NCI-H774 (cell line): ENCODE measurements around the gene OAT.
"Not testable (repeated sequence)": the region's sequence is repeated elsewhere in the genome, so short reads cannot be mapped to it uniquely, and the experiment has no call there.

Source experiments
- DNase-seq: peaks from one replicate; lab custom pipeline; 2025; lab: John Stamatoyannopoulos, UW

Gene OAT

DNA sequence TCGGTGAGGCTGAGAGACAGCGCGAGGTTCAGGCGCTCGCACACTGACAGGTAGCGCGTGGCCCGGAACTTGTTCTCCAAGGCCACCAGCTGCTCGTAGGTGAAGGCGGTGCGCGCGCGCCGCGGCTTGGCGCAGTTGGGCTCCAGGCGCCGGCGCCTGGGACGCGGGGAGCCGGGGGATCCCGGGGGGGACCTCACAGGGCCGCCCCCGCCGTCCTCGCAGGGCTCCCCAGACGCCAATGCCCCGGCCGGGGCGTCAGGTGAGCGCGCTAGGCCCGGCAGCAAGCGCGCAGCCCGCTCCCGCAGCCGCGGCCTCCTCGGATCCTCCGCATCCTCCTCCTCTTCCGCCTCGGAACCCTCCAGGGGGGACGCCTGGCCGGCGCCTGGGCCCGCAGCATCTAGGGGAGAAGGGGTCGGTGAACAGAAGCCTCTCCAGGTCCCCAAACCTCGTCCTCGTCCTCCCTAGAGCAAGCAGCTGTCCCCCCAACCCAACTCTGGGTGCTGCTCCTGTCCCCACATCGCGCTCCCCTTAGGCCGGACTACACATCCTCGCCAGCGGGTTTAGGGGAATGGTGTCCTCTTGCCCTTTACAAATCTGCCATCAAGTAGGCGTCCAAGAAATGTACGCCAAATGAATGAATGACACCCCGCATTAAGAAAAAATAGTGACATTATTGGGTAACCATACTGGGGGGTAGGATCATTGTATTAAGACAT is 29.2 kb upstream of the OAT start:
- no peak for DNase-seq

DNA sequence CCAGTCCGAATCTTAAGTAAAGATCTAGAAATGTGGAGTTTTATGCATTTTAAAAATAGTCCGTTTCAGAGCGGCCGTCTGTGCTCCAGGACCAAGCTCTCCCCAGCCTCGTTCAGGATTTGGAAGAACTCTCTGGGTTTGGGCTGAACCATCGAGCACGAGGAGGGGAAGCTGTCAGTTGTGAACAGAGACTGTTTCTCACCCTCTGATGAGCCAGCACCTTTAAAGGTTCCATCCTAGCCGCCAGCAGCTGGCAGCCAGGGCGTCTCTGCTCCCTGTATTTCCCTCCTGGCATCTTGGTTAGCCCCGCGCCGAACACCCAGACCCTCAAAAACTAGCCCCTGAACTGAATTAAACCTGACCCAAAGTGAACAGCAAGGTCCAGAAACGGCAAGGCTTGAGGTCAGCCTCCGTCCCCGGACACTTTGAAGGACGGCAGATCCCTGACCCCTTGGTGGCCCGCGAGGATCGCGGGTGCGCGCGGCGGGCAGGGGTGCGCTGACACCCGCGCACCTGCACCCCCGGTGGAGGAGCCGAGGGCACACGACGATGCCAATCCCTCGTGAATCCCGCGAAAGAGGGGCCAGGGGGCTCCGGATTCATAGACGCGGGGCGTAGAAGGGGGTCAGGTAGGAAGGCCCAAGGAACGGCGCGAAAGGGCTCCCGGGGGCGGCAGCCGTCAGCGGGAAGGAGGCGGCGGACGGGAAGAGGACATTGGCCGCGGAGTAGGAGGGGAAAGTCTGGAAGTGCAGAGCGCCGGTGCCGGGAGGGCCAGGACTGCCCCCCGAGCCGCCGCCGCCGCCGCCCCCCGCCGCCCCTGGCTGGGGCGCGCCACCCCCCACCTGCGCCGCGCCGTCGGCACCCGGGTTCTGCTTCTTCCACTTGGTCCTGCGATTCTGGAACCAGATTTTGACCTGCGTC is 28.4 kb upstream of the OAT start:
- no peak for DNase-seq

DNA sequence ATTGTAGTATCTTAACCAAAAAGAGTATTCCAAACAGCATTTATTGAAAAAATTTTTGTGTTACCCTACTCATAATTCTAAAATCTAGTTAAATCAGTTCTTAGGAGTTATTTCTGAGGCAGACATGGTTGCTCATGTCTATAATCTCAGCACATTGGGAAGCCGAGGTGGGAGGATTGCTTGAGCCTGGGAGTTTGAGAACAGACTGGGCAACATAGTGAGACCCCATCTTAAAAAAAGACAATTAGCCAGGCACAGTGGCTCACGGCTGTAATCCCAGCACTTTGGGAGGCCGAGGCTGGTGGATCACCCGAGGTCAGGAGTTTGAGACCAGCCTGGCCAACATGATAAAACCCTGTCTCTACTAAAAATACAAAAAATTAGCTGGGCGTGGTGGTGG is 23.0 kb upstream of the OAT start:
- DNase-seq: not testable (repeated sequence)

DNA sequence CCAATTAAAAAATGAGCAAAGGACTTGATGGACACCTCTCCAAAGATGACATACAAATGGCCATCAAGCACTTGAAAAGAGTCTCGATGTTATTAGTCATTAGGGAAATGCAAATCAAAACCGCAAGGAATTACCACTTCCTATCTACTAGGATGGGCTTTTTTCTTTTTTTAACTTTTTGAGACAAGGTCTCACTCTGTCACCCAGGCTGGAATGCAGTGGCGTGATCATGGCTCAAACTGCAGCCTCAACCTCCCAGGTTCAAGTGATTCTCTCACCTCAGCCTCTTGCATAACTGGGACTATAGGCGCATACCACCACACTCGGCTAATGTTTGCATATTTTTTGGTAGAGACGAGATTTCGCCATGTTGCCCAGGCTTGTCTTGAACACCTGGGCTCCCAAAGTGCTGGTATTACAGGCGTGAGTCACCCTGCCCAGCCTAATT is 17.5 kb upstream of the OAT start:
- DNase-seq: no peak

DNA sequence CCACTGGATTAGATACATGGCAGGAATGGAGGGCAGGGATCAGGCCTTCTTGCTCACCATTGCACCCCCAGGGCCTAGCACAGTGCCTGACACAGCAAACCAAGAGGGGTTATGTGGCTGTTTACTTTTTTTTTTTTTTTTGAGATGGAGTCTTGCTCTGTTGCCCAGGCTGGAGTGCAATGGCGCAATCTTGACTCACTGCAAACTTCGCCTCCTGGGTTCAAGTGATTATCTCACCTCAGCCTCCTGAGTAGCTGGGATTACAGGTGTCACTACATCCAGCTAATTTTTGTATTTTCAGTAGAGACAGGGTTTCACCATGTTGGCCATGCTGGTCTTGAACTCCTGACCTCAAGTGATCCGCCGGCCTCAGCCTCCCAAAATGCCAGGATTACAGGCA is 17.0 kb upstream of the OAT start:
- not testable (repeated sequence) for DNase-seq

DNA sequence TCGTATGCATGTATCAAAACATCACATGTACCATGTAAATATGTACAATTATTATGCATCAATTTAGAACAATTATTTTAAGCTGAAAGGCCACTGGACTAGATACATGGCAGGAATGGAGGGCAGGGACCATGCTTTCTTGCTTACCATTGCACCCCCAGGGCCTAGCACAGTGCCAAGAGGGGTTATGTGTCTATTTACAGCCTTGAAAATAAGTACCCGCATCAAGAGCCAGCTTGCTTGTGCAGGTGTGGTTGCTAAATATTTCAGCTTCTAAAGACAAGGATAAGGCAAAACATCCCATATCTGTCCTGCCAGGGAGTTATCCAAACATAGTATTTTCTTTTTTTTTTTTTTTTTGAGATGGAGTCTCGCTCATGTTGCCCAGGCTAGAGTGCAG is 14.7 kb upstream of the OAT start:
- no peak for DNase-seq

DNA sequence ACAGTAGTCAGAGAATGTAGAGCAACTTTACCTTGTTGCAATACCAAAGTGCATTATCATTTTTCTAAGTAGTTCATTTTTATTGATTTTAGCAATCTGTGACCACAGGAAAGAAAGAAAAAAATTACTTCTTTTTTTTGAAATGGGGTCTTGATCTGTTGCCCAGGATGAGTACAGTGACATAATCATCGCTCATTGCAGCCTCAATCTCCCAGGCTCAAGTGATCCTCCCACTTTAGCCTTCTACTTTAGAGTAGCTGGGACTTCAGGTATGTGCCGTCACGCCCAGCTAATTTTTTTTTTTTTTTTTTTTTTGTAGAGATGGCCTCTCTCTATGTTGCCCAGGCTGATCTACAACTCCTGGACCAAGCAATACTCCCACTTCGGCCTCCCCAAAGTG is 11.4 kb upstream of the OAT start:
- DNase-seq: no peak

DNA sequence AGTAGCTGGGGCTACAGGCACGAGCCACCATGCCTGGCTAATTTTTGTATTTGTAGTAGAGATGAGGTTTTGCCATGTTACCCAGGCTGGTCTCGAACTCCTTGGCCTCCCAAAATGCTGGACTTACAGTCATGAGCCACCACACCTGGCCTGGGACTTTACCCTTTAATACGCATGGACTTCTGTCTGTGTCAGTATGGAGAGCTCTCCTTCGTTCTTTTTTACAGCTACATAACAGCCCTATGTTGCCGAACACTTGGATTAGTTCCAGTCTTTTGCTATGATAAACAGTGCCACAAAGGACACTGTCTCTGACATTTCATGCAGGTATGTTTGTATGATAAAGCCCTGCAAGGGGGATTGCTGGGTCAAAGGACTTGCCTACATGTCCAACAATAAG is 10.9 kb upstream of the OAT start:
- DNase-seq: no peak

DNA sequence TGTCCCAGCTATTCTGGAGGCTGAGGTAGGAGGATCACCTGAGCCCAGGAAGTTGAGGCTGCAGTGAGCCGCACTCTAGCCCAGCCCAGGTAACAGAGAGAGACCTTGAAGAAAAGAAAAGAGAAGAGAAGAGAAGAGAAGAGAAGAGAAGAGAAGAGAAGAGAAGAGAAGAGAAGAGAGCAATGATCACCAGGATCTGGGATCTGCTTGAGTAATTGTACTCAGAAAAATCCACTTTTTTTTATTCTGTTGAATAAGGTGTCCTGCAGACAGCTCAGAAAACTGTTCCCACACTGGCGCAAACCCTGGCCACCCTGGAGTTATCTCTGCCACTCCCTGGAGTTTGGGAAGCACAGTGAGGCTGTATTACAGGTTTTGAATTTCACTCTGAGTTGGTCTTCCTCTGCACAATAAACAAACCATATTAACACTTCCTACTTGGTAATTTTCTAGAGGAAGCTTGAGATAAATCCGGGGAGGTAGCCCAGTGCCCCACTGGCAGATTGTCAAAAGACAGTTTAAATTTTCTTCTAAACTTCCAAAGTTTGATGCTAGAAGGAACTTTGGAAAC is 9.6 kb upstream of the OAT start:
- DNase-seq: no peak

DNA sequence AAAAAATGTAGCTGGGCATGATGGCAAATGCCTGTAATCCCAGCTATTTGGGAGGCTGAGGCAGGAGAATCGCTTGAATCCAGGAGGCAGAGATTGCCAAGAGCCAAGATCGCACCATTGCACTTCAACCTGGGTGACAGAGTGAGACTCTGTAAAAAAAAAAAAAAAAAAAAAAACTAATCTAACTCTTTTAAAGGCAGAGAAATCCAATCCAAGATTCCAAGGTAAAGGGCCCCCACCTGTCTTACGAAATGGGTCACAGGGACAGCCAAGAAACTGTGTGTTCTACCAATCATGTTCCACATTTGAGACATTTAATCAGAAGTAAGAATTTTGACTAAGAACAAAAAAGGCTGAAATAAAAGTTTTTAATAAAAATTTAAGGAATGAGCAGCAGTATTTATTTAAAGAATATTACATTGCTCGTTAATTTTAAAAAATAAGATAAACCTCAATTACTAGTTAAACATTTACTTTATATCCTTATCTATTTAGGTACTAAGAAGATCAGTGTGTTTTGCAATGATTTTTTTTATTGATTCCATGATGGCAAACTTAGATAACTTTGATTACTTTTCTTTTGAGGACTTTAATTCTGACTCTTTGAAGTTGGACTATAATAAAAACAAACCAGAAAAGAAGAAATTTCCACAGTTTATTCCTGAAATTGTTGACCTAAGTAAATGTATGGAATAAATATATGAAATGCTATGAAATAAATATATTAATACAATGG is 6.7 kb upstream of the OAT start:
- DNase-seq: no peak

DNA sequence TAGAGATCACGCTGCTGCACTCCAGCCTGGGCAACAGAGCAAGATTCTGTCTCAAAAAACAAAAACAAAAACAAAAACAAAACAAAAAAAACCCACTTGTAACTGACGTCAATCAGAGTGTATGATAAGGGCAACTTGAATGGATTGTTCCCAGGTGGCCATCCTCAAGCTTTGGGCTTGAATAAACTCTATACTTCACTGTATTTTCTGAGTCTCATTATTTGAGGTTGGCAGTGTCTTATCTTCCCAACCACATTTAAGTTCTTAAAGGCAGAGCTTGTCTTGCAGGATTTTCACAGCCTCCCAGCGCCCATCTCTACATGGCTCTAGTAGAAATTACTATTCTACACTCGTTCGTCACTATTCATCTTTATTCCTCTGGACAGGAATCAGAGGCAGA is 5.1 kb upstream of the OAT start:
- no peak for DNase-seq

DNA sequence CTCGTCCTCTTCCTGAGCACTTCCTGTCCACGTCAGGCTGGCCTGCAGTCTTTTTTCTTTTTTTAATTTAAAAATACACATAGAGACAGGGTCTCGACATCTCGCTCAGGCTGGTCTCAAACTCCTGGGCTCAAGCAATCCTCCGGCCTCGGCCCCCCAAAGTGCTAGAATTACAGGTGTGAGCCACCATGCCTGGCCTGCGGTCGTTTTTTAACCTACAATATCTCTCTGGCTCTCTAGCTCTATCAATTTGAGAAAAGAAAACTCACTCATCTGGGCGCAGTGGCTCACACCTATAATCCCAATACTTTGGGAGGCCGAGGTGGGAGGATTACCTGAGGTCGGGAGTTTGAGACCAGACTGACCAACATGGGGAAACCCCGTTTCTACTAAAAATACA is 4.0 kb upstream of the OAT start:
- no peak for DNase-seq

DNA sequence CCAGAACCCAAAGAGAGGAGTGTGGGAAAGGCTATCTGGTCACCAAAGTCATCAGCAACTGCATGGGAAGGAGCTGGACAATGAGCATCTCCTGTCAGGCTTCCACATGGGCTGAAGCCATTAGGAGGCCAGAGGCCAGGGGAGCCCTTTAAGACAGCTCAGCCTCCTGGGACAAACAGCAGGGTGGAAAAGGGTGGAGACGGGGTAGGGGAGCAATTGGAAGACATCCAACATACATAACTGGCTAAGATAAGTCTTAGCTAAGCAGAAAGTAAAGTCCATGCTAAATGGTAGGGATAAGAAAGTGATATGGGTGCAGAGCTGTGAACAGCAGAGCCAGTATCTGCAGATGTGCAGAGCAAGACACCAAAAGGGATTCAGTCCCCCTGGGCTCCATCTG is 1.5 kb upstream of the OAT start:
- no peak for DNase-seq

DNA sequence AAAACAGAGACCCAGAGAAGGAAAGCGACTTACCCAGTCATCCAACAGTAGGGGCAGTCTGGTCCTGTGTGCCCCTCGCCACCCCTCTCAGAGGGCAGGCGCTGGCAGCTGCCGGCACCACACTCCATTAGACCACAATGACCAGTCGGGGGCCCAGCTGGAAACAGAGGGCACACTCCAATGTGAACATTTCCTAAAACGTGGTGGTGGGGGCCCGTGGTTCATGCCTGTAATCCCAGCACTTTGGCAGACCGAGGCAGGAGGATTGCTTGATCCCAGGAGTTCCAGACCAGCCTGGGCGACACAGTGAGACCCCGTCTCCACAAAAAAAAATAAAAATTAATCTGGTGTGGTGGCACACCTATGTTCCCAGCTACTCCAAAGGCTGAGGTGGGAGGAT is 912 bp upstream of the OAT start:
- DNase-seq: no peak

DNA sequence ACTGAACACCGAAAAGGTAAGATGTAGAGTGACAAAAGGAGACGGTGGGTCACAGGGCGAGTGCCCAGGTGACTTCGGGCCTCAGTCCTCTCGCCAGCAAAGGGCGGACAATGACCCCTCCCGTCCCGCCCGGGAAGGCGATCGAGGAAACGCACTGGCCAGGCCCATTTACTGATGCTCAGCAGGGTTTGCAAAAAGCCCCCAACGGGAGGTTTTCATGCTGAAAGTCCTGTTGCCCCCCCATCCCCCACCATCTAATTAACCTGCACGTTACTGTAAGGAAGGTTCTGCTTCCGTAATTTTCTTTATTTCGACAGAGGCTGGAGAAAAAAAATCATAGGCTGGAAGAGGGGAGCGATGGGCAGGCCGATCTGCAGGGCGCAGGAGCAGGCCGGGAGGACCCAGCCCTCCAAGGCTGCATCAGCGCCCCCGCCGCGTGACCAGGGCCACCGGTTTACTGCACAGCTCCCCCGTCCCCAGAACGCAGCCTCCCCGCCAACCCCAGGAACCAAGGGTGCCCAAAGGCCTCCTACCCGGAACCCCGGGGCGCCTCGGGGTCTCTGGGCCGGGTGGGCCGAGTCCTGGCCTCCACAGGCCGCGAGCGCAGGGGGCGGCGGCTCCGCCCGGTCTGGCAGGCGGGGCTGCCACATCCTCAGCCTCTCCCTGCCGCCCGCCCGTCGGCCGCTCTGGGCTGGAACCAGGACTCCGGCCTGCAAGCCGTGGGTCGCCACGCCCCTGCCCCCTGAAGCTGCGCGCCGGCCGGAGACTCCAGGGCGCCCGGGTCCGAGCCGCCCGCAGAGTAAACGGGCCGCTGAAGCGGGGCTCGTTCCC is 613 bp downstream of the OAT start:
- no peak for DNase-seq

DNA sequence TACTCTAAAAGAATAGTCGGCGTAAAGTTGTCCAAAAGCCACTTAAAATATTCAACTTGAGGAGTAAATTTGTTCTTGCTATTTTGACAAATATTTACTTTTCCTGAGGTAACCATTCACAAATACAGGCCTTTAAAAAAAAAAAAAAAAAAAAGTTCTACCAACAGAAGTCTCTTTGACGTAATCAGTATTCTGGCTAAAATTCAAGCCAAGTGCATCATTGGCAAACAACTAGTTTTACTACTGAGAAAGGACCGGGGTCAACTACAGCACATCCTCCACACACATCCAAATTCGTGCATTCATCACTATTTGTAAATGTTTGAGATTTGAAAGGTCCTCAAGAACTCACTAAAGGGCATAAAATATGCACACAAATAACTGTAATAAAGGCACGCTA is 2.0 kb downstream of the OAT start:
- DNase-seq: no peak

DNA sequence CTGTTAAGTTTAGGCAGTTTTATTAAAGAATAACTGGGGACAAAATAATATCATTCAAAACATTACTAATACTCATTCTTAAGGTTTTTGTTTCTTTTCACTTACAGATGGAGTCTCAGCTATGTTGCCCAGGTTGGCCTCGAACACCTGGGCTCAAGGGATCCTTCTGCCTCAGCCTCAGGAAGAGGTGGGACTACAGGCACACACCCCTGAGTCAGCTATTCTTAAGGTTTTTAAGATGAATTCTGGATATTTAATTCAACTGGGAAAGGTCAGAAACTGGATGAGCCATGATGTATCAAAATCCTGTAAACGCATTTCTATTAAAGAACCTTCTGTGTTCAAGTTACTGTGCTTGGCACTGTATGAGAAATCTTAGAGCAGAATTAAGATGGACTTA is 3.5 kb downstream of the OAT start:
- DNase-seq: no peak

DNA sequence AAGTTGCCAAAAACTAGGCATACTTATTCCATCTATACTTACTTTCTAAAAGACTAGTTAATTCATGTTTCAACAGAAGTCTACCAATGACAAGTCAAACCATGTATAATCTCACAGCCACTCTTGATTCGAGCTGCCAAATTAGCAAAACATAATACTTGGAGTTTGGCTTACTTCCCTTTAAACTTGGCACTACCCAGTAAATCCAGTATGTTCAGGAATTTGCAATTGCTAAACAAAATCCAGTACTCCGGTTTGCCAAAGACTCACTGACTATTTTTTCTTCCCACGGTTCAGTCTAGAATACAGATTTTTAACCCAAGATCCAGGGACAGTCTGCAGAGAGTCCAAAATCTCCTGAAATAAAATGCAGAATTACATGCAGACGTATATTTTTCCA is 4.6 kb downstream of the OAT start:
- DNase-seq: no peak

DNA sequence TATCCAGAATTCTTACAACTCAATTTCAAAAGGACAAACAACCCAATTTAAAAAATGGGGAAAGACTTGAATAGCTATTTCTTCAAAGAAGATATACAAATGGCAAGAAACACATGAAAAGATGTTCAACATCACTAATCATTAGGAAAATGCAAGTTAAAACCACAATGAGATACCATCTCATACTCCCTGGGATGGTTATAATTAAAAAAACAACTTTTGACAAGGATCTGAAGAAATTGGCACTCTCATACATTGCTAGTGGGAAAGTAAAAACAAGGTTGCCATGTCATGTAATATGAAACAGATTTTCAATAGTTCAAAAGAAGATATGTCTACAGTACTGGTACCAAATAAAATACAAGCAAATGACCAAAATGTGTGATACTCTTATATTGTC is 9.0 kb downstream of the OAT start:
- DNase-seq: no peak

DNA sequence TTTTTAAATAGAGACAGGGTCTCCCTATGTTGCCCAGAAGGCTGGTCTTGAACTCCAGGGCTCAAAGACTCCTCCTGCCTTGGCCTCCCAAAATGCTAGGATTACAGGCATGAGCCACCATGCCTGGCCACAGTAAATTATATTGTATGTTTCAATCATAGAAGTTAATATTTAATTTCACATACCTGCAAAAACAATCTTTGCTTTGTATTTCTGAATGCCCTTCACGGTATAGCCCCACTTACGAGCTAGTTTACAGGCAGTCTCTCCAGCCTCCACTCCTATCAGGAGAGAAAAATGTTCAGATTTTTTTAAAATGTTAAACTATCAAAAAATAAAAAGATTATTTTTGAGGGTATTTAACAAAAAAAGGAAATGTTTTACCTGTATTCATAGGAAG is 10.4 kb downstream of the OAT start:
- DNase-seq: no peak

DNA sequence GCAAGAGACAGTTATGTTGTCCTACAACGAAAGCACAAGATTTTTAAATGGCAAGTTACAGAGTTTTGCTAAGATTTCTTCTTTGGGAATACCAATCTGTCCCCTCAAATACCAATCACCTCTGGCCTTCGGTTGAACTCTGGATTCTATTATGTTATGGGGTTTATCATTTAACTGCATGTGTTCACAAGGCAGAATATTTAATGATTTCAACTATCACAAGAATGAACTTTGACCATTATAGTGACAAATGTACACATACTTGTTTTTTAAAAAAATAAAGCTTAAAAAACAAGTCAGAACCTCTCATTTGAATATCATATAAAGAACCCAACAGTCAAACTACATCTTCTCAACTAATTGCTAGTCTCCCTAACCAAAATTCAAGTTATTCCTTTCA is 11.3 kb downstream of the OAT start:
- DNase-seq: no peak

DNA sequence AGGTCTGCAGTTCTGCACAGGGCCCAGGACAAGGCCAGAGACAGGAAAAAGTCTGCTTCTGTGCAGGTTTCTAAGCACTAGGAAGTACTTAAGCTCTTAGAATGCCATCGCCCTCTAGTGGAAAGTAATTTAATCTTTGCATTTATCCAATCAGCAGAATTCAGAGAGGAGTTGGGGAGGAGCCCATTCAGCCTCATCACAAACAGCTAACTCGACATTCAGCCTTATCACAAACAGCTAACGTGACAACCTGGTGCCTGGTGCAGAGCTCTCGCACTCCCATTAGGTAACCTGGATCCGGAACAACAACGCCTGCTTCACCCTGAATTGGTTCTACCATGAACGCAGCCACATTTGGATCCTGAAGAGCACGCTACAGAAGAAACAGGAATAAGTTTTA is 15.2 kb downstream of the OAT start:
- DNase-seq: peak; percentile 7
